ENCODE measurements around the gene ADTRP.

GRCh38 chr6:11668455-11668854 lies 110.1 kb downstream of the ADTRP start:
- TF ChIP-seq POLR2A (IDR thresholded peaks at IDR 0.05) (no peak), CTCF (IDR thresholded peaks at IDR 0.05) (no peak)
